A673 (cell line): ENCODE data around the gene PKN2.

Experiments
- CTCF ChIP-seq: fragments of 300-800, 200-600 bp; sonication (generic); conservative IDR thresholded peaks from 2 replicates; pipeline ENCODE4 v1.5.1; 2017; ENCODE audit warnings: low read depth, mild to moderate bottlenecking, antibody characterized with exemption, low read length, moderate library complexity, mixed read lengths
- EZH2 ChIP-seq: fragments of 200-600 bp; sonication (generic); IDR thresholded peaks from 2 replicates; pipeline ENCODE4 v1.6.1; 2017; ENCODE audit warnings: borderline replicate concordance, low read depth, mild to moderate bottlenecking, mixed read lengths, antibody characterized with exemption, low read length; ENCODE audit not compliant: poor library complexity, severe bottlenecking

- TF ChIP-seq CTCF = no peak
- TF ChIP-seq EZH2 = no peak
These were observed 34.1 kb upstream of the PKN2 start for GRCh38 chr1:88649932-88650331.
